Loucy (cell line): ENCODE data around the gene PRTG.

Source experiments
- H2AFZ ChIP-seq: fragments of 200-600 bp; sonication (generic); 2 replicates; pipeline ENCODE4 v1.6.0; 2016; ENCODE audit warnings: antibody characterized with exemption, mild to moderate bottlenecking, low read length, moderate library complexity
- H3F3A ChIP-seq: fragments of 200-600 bp; 2 replicates; pipeline ENCODE4 v1.6.0; 2016; ENCODE audit warnings: antibody characterized with exemption, low read depth, mild to moderate bottlenecking
- H3K27me3 ChIP-seq: fragments of 200-600 bp; sonication (generic); 2 replicates; pipeline ENCODE4 v1.6.1; 2014; ENCODE audit warnings: low read length, mild to moderate bottlenecking; ENCODE audit not compliant: insufficient read depth, poor library complexity, severe bottlenecking
- H3K36me3 ChIP-seq: fragments of 200-600 bp; sonication (generic); 2 replicates; pipeline ENCODE4 v1.6.1; 2016; ENCODE audit warnings: low read length; ENCODE audit not compliant: insufficient read depth
- H3K4me1 ChIP-seq: fragments of 200-600 bp; sonication (generic); 2 replicates; pipeline ENCODE4 v1.5.1; 2014; ENCODE audit warnings: low read length, mild to moderate bottlenecking; ENCODE audit not compliant: insufficient read depth, poor library complexity, severe bottlenecking
- H3K4me2 ChIP-seq: fragments of 200-600 bp; sonication (generic); 2 replicates; pipeline ENCODE4 v1.6.0; 2014; ENCODE audit warnings: antibody characterized with exemption, low read length, low read depth, mild to moderate bottlenecking; ENCODE audit not compliant: poor library complexity, severe bottlenecking
- H3K4me3 ChIP-seq: fragments of 200-600 bp; sonication (generic); 2 replicates; pipeline ENCODE4 v1.5.1; 2014; ENCODE audit warnings: low read length, mild to moderate bottlenecking, mixed read lengths; ENCODE audit not compliant: poor library complexity, severe bottlenecking
- H3K79me2 ChIP-seq: fragments of 200-600 bp; sonication (generic); 2 replicates; pipeline ENCODE4 v1.6.1; 2014; ENCODE audit warnings: low read length; ENCODE audit not compliant: insufficient read depth
- H3K9ac ChIP-seq: fragments of 200-600 bp; sonication (generic); 2 replicates; pipeline ENCODE4 v1.6.0; 2014; ENCODE audit warnings: mild to moderate bottlenecking, low read depth, low read length, moderate library complexity; ENCODE audit not compliant: poor library complexity, severe bottlenecking
- H3K9me2 ChIP-seq: fragments of 200-600 bp; sonication (generic); replicated peaks from 2 replicates; pipeline ENCODE4 v1.6.1; 2016; ENCODE audit warnings: low read depth, low read length, mixed read lengths
- H3K9me3 ChIP-seq: fragments of 200-600 bp; sonication (generic); 2 replicates; pipeline ENCODE4 v1.6.1; 2014; ENCODE audit warnings: mild to moderate bottlenecking, antibody characterized with exemption, low read length, low read depth; ENCODE audit not compliant: insufficient read depth
- H4K20me1 ChIP-seq: fragments of 200-600 bp; sonication (generic); 2 replicates; pipeline ENCODE4 v1.6.0; 2014; ENCODE audit warnings: antibody characterized with exemption, low read length, mild to moderate bottlenecking; ENCODE audit not compliant: insufficient read depth, poor library complexity, severe bottlenecking
- EZH2phosphoT487 ChIP-seq: fragments of 200-600 bp; IDR thresholded peaks from 2 replicates; pipeline ENCODE4 v1.6.1; 2018; ENCODE audit warnings: antibody characterized with exemption, mild to moderate bottlenecking, moderate library complexity, borderline replicate concordance
- TF ChIP-seq, protein P1 (sequence below): fragments of 200-600 bp; sonication (generic); conservative IDR thresholded peaks from 2 replicates; pipeline ENCODE4 v1.5.1; 2014; ENCODE audit warnings: mild to moderate bottlenecking, antibody characterized with exemption, low read length

The PRTG gene

DNA sequence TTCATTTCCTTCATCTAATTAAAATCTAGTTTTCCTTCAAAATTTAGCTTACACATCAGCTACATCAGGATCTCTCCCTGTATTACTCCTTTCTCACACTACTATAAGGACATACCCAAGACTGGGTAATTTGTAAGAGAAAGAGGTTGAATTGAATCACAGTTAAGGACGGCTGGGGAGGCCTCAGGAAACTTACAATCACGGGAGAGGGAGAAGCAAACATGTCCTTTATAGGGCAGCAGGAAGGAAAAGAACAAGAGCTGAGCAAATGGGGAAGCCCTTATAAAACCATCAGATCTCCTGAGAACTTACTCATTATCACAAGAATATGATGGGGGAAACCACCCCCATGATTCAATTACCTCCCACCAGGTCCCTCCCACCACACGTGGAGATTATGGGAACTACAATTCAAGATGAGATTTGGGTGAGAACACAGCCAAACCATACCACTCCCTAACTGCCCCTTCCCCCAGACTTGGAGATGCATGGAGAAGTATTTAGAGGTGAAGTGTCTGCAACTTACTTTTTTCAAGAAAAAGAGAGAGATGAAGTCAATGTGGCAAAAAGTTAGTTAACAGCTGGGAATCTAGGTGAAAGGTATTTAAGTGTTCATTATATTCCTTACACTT lies 21.3 kb downstream of the PRTG start:
- Histone ChIP-seq H3K36me3 (no peaks in the 10 kb centered on the region), H3K9ac (no peak overlapping the region), H3K79me2 (no peaks in the 10 kb centered on the region), H3F3A (no peaks in the 10 kb centered on the region), H3K9me2 (no peaks in the 10 kb centered on the region), H3K4me1 (no peaks in the 10 kb centered on the region), H3K4me2 (no peak overlapping the region), H4K20me1 (no peaks in the 10 kb centered on the region), H3K9me3 (no peaks in the 10 kb centered on the region), H3K27me3 (no peaks in the 10 kb centered on the region), H2AFZ (no peak overlapping the region), H3K4me3 (no peak overlapping the region)
- TF ChIP-seq EZH2phosphoT487: no peak
- TF ChIP-seq, protein P1, sequence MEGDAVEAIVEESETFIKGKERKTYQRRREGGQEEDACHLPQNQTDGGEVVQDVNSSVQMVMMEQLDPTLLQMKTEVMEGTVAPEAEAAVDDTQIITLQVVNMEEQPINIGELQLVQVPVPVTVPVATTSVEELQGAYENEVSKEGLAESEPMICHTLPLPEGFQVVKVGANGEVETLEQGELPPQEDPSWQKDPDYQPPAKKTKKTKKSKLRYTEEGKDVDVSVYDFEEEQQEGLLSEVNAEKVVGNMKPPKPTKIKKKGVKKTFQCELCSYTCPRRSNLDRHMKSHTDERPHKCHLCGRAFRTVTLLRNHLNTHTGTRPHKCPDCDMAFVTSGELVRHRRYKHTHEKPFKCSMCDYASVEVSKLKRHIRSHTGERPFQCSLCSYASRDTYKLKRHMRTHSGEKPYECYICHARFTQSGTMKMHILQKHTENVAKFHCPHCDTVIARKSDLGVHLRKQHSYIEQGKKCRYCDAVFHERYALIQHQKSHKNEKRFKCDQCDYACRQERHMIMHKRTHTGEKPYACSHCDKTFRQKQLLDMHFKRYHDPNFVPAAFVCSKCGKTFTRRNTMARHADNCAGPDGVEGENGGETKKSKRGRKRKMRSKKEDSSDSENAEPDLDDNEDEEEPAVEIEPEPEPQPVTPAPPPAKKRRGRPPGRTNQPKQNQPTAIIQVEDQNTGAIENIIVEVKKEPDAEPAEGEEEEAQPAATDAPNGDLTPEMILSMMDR: no peak

DNA sequence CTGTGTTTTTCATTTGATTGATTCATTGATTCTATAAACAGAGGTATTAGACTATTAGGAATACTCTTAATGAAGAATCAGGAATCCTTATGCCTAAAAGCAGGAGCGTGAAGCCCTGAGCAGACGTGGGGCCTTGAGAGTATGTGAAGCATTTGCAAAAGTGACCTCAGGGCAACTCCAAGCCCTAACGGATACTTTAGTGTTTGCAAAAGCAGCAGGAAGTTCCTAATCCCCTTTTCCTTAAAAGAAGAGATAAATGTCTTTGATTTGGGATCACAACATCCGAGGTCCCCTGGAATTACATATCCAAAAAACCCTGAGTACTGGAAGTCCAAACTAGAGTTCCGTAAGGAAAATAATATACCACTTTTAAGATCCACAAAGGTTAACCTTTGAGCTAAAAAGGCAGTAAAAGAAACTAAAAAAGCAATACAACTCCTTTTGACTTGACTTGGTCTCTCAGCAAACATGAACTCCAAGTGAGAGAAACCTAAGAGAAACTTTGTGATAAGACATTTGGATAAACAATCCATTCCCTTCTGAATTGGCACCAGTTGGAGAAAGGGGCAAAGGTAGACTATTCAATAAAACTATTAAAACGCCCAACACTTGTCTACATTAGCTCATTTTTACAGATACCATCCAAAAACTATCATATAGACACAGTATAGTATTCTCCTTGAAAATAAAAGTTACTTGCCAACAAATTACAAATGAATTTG lies 27.4 kb downstream of the PRTG start:
- no peak for TF ChIP-seq EZH2phosphoT487
- TF ChIP-seq, protein P1: no peak
- H3K36me3 ChIP-seq: no peaks in the 10 kb centered on the region
- H3K9me3 ChIP-seq: no peaks in the 10 kb centered on the region
- H3K9ac ChIP-seq: no peak overlapping the region
- H4K20me1 ChIP-seq: no peaks in the 10 kb centered on the region
- H3K4me2 ChIP-seq: no peak overlapping the region
- no peak overlapping the region for H2AFZ ChIP-seq
- H3K4me1 ChIP-seq: peaks cover 2% of the 10 kb centered on the region
- H3K4me3 ChIP-seq: no peak overlapping the region
- no peaks in the 10 kb centered on the region for H3K79me2 ChIP-seq
- H3F3A ChIP-seq: no peaks in the 10 kb centered on the region
- H3K9me2 ChIP-seq: no peaks in the 10 kb centered on the region
- no peaks in the 10 kb centered on the region for H3K27me3 ChIP-seq

DNA sequence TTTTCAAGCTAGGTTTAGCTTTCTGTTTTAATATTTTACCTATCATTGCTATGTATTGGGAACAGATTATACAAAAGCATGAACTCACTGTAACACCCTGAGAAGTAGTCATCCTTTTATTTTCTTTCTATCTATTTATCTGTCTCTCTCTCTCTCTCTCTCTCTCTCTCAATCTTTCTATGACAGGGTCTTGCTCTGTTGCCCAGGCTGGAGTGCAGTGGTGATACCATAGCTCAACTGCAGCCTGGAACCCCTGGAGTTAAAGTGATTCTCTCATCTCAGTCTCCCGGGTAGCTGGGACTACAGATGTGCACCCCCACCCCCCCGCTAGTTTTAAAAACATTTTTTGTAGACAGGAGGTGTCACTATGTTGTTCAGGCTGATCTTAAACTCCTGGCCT lies 28.9 kb downstream of the PRTG start:
- no peak overlapping the region for H3K9ac ChIP-seq
- H3K4me1 ChIP-seq: peaks cover 5% of the 10 kb centered on the region
- H3K9me2 ChIP-seq: no peaks in the 10 kb centered on the region
- no peaks in the 10 kb centered on the region for H3K36me3 ChIP-seq
- H4K20me1 ChIP-seq: no peaks in the 10 kb centered on the region
- no peak overlapping the region for H3K4me3 ChIP-seq
- no peaks in the 10 kb centered on the region for H3K27me3 ChIP-seq
- no peak for TF ChIP-seq EZH2phosphoT487
- TF ChIP-seq, protein P1: no peak
- no peak overlapping the region for H3K4me2 ChIP-seq
- no peaks in the 10 kb centered on the region for H3K9me3 ChIP-seq
- no peaks in the 10 kb centered on the region for H3K79me2 ChIP-seq
- no peaks in the 10 kb centered on the region for H3F3A ChIP-seq
- no peak overlapping the region for H2AFZ ChIP-seq
